ENCODE data around the gene APC. TPM values are rescaled to one million over a fixed set of nuclear protein-coding genes. Genes with fewer than 3 reads are reported as not detected.

APC gene
- 4.3 to 10.8 TPM (median 8.4 TPM) in 5 replicates for total RNA-seq (2022; extraction: Qiagen RNA extraction; ENCODE audit: low read depth)

GRCh38 chr5:112737463-112738190 is at the start of gene APC:
APC (plus strand) TSS chr5:112737885; CDS start chr5:112754891, 17,006 bp downstream.

GRCh38 chr5:112860929-112861637 is 123.4 kb downstream of the APC start, which contains the start of gene SRP19:
SRP19 (plus strand) TSS chr5:112861287; CDS start chr5:112861377, 90 bp downstream.

Other genes with a start within 250 kb of the APC start
- 79.5 to 104 TPM (median 85.9 TPM) in 5 replicates for gene SRP19, start 123.4 kb downstream of the APC start, total RNA-seq (2022; extraction: Qiagen RNA extraction; ENCODE audit: low read depth)
- gene REEP5, start 184.3 kb downstream of the APC start, total RNA-seq (2022; extraction: Qiagen RNA extraction; ENCODE audit: low read depth): 128 to 215 TPM (median 139 TPM) in 5 replicates
- 7.1 to 12.9 TPM (median 9.5 TPM) in 5 replicates for gene DCP2, start 238.9 kb downstream of the APC start, total RNA-seq (2022; extraction: Qiagen RNA extraction; ENCODE audit: low read depth)

All from A549 treated with RU486 at 1 μM for 4 hours (cell line).